CD4-positive, alpha-beta T cell treated with Interleukin-10 for 1 hour (primary cell): ENCODE results near the gene ZFR2.

Experiments
- DNase-seq: peaks from one replicate; pipeline ENCODE4 v3.0.0-alpha.2; 2020

ZFR2 gene

DNA sequence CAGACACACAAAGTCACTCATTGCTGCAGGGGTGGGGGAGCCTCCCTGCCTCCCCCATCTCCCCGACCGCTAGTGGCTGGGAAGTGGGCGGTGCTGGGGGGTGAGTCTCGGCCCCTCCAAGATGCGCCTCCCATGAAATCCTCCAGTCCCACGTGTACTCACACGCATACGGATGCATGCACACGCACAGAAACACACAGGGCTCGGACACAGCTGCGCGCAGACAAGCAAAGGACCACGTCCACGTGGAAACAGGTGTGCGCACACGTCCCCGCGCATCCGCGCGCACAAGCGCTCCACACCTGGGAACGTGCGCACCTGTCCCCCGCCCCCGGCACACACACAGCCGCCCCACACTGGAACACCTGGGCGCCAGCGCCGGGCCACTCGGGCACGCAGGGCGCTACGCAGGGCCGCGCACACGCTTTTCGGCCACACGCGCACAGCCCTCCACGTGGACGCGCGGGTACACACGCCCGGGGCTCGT, 83.3 kb downstream of the ZFR2 start:
- peak; percentile 33 for DNase-seq

DNA sequence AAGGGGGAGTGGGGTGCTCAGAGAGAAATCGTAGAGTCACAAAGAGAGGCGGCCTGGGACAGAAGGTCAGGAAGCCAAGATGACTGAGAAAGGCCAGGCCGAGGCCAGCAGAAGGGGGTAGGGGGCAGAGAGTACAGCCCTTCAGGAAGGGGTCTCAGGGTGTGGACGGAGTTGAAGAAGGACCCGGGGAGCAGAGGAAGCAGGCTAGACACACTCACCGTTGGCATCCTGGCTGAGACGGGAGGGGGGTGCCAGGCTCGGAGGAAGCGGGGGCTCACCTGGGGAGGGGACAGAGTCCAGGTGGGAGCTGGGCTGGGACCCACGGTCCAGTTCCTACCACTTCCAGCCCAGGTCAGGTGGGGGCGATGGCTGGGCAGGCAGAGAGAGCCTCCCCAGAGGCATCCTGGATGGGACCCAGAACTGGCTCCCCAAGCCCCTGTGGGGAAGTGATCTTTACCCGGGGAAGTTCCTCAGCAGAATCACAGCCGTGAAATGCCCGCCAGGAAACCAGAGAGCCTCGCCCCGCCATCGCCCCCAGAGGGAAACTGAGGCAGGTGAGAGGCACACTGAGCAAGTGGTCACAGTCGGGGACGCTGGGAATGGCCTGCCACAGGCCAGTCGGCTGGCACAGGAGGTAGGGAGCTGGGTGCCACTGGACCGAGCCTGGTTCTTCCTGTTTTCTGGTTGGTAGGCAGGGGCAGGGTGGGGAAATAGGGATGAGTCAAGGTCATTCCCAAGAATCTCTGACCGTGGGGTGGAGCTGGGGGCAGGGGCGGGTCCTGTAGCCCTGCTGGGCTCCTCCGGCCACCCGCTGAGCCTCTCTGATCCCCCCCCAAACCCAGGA, 84.0 kb downstream of the ZFR2 start:
- no peak for DNase-seq

DNA sequence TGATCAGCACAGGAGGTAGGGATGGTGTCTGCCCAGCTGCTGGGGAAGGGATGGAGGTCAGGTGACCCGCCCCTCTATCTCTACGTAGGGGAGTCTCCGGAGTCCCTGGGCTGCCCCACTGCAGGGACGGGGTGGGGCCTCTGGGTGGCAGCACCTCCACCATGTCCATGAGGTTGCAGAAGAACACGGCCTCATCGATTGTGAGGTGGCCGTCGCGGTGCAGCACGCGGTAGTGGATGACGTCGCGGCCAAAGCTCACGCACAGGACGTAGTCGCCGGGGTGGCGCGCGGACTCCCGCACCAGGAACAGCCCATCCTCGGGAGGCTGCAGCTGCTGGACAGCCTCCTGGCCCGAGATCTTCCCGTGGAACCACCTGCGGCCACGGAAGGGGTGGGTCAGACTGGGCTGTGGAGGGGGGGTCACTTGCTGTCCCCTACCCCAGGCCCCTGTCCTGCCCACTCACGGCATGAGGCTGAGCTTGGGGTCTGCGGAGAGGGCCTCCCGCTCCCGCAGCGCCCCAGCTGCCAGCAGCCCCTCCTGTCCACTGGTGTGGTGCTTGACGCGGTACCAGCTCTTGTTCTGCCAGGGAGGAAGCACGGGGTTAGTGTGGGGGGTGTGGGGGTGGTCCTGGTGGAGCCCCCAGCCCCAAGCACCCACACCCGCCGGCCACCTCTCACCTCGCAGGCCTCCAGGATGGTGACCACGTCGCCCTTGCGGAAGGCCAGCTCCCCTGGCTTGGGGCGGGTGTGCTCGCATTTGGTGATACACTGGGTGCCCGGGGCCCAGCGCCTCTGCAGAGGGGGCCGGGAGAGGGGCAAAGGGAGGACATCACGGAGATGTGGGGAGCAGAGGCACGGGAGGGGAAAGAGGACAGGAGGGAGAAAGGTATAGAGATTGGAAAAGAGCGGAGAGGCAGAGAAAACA, 84.9 kb downstream of the ZFR2 start:
- peak; percentile 60 for DNase-seq

DNA sequence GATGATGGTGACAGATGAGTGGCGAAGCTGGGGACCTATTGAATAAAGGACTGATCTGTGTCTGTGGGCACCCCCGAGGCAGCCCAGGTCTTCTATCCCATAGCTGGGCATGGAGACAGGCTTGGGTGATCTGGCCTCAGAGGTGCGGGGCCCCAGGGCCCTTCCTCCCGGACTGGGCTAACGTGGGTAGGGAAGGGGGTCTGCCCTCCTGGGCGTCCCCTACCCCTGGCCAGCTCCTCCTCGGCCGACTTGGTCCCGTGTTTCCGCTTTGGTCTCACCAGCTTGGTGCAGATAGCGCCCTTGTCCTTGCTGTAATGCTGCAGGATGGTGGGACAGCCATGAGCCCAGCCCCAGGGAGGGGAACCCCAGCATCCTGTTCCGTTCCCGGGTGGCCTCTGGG, 85.9 kb downstream of the ZFR2 start:
- DNase-seq: no peak

DNA sequence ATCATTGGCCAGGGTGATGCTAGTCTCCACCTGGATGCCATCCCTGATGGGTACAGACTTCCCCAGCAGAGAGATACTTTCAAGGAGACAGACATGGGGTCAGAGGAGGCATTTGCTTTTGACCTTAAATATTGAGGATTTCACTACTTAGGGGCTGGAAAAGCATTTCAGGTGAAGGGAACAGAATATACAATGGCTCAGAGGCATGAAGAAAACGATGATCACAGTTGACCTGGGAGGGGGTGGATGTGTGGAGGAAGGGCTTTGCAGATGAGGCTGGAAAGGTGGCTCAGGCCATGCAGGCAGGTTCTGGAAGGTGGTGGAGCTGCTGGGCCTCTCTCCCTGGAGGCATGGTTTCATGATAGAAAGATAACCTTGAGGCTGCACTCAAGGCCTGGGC, 86.5 kb downstream of the ZFR2 start:
- no peak for DNase-seq

DNA sequence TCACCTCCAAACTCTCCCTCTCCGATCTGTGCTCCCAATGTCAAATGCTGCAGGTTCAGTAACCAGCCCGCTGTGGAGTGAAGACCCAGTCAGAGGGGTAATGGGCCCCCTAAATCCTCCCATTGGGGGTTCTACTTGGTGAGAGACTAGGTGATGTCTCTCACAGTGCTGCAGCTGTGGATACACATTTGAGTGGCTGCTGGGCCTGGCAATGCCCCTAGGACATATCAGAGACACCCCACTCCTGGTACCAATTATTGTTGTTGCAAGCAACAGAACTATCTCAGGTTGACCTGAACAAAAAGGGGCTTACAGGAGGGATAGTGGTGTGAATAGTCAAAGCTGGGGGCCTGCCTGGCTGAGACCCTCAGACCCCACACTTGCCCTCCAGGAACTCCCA, 87.2 kb downstream of the ZFR2 start:
- no peak for DNase-seq

DNA sequence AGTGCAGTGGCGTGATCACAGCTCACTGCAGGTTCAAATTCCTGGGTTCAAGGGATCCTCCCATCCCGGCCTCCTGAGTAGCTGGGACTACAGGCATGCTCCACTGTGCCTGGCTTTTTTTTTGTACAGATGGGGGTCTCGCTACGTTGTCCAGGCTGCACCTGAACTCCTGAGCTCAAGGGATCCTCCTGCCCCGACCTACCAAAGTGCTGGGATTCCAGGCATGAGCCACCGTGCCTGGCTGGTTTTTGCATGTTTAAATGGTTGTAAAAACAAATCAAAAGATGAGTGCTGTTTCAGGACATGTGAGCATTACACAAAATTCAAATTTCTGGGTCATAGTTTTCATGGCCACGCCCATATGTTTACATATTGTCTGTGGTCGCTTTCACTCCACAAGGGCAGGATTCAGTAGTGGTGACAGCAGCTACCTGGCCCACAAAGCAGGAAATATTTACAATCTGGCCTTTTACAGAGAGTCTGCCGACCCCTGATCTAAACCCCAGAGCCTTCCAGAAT, 88.0 kb downstream of the ZFR2 start:
- DNase-seq: no peak

DNA sequence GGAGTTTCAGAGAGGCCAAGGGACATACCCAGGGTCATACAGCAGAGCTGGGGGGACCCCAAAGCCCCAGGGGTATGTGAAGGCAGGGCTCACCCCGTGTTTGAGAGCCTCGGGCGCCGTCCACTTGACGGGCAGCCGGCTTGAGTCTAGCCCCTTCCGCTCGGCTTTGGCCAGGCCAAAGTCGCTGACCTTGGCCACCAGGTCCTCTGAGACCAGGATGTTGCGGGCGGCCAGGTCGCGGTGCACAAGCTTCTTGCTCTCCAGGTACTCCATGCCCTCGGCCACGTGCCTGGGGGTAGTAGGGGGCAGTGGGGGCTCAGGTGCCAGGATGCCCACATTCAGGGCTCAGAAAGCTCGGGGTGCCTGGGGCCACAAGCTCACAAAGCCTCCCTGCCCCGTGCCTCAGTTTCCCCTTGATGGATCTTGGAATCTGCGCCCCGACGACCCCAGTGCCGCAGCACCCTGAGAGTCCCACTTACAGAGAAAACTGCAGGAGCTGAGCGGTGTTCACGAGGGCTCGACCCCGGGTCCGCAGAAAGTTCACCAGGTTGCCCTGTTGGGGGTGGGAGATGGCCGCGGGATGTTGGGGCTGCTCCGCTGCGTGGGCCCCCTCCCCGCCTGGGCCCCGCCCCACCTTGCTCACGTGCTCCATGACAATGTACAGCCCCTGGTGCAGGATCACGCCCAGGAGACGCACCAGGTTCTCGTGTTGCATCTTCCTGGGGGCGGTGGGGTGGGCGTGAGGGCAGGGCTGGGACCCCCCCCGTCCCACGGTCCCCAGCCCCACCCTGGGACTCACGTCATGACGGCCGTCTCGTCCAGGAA, 89.7 kb downstream of the ZFR2 start:
- DNase-seq: no peak

DNA sequence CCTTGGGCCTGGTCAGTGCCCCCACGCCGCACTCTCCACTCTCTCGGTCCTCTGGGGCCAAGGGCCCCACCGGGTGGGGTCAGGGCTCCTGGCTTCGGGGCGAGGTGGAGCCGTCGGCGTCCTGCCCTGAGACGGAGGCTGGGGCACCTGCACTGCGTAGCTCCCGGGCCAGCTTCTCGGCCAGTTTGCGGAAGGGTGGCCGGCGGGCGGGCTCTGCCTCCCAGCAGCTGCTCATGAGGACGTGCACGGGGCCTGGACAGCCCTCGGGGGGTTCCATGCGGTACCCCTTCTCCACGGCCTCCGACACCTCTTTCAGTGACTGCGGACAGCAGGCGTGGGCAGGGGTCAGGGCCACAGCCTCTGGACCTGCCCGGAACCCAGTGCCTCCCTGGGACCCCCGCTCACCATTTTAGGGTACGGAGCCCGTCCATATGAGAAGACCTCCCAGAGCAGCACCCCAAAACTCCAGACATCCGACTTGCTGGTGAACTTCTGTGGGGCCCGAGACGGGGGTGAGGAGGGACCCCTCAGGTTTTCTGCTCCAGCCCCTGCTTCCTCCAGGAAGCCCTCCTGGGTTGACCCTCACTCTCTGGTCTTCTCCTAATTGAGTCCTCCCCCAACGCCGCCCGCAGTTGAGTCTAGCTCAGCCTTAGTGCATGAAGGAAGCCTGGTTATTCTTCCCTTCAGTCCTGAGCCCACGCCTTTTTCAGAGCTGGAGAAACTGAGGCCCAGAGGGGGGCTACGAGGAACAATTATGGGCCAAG, 90.6 kb downstream of the ZFR2 start:
- DNase-seq: no peak

DNA sequence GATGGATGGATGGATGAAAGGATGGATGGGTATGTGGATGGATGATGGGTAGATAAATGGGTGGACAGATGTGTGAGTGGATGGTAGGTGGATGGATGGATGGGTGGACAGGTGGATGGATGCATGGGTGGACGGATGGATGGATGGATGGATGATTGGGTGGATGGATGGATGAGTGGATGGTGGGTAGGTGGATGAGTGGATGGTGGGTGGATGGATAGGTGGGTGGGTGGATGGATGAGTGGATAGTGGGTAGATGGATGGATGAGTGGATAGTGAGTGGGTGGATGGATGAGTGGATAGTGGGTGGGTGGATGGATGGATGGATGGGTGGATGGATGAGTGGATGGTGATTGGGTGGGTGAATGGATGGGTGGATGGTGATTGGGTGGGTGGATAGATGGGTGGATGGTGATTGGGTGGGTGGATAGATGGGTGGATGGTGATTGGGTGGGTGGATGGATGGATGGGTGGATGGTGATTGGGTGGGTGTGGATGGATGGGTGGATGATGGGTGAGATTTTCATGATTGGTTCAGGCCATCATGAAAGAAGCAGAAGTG, 92.3 kb downstream of the ZFR2 start:
- no peak for DNase-seq

DNA sequence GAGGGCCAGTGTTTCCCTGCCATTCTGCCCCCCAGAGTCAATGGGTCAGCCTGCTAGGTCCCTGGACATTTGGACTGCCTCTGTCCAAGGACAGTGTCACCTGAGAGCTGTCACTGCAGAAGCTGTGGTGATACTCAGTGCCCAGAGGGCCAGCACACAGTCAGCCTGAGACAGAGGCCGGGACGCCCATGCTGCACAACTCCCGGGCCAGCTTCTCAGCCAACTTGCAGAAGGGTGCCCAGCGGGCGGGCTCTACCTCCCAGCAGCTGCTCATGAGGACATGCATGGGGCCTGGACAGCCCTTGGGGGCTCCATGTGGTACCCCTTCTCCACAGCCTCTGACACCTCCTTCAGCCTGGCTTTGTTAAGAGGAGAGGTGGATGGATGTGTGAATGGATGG, 93.0 kb downstream of the ZFR2 start:
- DNase-seq: no peak

DNA sequence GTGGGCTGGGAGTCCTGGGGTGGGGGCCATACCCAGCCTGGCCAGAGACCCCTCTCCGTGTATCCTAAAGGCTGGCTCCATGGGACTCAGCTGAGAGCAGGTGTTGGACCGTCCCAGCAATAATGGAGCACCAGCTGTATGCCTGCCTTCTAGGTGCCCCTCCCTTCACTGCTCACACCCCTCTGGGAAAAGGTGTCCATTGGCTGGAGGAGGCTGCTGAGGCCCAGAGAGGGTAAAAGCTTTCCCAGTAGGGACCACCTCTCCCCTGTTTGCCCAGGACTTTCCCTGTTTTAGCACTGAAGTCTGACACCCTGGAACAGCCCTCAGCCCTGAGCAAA, 93.5 kb downstream of the ZFR2 start:
- DNase-seq: no peak

DNA sequence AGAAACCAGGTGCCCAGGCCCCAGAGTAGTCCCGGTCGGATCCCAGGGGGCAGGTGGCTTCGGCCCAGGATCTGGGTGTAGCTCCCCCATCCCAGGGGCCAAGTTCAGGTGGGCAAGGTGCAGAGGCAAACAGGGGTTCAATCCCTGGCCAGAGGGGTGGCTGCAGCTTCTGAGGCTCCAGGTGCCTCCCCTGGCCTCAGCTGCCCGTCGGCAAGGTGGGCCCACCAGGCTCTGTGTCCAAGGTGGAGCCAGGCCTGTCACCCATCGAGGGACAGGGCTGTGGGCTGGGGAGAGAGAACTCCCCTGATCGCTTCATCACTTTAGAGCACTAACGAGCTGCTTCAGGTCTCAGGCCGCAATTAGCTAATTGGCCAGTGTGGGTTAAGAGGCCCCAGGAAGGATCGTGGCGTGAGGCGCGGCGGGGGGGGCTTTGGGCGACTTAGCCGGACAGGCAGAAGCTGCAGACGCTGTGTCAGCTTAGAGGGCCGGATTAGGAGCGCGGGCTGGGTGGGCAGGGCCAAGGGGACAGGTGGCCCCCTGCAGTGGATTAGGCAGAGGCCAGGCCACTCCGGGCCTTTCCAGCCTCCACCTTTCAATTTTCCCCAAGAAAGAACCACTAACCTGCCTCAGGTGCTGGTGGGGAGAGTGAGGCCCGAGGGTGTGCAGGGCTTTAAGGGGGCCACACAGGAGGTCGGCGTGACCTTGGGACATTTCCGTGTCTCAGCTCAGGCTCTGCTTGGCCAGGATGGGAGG, 94.0 kb downstream of the ZFR2 start:
- no peak for DNase-seq

DNA sequence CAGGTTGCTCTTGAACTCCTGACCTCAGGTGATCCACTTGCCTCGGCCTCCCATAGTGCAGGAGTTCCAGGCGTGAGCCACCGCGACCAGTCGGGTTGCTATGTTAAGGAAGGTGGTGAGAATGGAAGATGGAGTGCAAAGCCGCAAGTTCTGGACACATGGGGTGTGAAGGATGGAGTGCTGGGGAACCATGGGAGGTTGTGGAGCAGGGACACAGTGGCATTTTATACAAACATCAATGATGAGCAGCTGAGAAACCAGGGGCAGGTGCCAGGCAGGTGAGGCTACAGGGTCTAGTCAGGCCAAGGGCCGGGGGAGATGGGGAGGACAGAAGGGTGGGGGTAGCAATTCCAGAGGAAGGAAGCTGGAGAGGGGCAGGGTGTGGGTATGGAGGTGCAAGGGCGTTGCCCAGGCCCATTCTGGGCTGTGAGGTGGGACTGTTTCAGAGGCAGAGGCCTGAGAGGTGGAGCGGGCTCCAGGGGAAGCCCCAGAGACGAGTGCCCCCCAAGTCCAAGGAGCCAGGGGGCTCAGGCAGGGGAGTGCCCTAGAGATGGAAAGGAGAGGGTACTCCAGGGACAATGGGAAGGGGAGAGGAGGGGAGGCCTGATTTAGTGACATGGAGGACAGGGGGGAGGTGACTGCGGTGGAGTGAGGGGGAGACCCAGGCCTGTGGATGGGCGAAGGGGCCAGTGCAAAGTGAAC, 94.9 kb downstream of the ZFR2 start:
- DNase-seq: no peak

DNA sequence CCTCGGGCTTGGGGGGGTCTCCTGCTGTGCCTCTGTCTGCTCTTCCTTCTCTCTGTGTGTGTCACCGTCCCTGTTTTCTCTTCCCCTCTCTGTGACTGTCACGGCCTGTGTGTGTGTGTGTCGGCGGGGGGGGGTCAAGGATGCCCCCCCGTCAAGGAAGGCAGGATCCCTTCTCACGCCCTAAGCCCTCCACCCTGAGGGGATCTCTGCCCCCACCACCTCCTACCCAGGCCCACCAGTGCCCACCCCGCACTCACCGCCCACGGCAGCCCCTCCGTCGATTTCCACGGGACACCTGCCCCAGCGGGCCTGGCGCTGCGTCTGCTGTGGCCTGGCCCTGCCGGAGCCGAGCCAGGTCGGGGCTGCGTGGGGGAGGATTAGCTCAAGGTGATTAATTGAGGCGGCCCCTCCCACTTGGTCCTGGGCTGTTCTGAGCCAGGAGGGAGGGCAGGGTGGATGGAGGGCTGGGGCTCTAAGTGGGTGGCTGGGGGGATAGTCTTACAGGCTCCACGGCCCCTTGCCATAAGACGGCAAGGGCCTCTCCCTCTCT, 96.9 kb downstream of the ZFR2 start, which contains the start of gene RAX2:
TSS of gene RAX2 (minus strand) at position 323 of the 550 bp plus-strand sequence. CDS start 486 bp downstream, outside the sequence.
- no peak for DNase-seq

DNA sequence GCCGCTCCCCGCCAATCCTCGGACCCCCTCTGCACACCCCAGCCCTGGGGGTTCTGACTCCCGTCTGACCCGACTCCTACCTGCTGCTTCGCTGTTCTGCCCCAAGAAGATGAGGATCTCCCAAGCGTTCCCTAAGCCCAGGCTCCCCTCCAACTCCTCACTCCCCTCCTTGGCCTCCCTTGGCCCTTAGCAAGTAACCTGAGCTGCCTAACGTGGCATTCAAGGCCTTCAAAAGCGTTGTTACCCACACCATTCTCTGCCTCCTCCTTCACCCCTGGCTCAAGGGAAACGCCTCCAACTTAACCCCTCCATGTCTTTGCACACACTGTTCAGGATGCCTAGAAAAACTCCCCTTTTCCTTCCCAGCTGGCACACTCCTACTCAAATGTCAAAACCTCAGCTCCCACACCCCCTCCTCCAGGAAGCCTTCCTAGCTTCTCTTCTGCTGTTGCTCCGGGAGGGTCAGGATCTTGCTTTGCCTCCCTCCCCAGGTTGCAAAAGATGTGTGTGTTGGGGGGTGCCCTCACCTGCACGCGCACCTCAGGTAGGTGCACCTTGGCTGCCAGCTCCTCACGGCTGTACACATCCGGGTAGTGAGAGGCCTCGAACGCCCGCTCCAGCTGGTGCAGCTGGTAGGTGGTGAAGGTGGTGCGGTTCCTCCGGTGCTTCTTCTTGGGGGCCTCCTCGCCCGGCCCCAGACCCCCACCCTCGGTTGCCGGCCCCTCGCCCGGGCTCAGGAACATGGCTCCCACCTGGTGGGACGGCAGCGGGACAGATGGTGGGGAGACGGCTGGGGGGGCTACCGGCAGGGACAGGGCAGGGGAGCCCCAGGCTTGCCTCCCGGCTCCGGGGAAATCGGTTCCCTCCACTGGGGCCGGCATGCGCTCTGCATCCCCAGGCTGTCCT, 97.6 kb downstream of the ZFR2 start:
- no peak for DNase-seq

DNA sequence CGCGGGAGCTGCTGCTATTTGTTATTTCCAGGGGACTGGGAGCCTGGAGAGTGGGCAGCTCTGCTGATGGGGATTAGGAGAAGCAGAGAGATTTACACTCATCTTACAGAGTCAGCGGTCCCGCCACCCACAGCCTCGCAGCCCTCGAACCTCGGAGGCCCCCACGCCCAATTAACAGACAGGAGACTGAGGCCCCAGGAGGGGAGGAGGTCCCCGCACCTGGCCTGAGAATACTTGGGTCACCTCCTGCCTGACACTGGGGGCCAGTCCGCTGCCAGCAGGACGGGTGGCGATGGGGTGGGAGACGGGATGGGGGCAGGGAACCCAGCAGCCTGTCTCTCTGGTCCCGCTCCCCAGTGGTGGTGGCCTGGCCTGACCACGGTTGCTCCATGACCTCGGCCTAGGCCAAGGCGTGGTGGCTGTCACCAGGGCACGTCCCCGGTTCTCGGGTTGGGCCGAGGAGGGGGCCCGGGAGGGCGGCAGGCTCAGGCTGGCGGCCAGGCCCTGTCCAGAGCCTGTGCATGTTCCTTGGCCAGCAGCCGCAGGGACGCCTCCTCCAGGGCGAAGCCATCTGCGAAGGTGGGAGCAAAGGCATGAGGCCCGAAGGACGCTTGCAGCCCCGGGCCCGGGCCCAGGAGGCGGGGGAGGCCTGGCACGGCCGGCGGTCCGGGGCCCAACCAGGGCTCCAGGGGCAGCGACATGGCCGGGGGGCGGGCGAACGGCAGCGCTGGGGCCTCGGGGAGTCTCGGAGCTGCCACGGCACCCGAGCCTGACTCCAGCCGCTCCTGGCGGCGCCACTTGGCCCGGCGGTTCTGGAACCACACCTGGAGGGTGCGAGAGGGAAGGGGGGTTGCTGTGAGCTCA, 98.5 kb downstream of the ZFR2 start:
- DNase-seq: no peak

DNA sequence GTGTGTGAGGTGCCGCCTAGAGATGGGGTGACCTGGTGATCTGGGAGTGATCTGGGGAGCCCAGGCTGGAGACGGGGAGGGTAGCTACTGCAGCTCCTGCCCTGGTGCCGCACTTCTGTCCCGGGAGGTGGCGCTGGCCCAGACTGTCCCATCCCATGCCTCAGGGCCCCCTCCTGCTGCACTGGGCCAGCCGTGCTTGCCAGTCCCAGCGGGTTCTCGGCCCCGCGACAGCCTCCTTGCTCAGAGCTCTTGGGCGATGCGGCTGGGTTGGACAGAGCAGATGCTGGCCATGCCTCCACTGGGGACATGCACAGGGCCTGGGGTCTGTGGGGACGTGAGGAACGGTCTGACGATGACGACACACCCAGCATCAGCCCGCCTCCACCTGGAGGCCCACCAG, 99.3 kb downstream of the ZFR2 start:
- no peak for DNase-seq
